ENCODE measurements around the gene ADARB2.
"Not testable (repeated sequence)": the region's sequence is repeated elsewhere in the genome, so short reads cannot be mapped to it uniquely, and the experiment has no call there.

Gene ADARB2

DNA sequence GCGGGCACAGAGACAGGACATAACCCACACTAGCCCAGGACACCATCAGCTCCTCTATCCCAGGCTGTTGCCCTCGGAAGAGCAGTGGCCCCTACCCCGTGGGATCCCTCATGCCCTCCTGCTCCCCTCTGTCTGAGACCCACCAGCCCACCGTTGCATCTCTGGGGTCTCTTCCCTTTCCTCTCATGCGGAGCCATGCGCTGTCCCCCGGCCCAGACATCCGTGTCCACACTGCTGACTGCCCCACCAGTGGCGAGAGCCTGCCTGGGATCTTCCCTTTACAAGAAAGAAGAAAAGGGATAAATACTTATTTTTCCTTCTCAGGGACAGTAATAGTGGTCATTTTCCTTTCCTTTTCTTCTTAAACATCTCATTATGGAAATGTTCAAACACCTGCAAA is 565.7 kb downstream of the ADARB2 start:
- H3K4me3 ChIP-seq (ENCODE audit: low read depth, low read length), result no peak overlapping the region

GRCh38 chr10:1171182-1171581 is 566.1 kb downstream of the ADARB2 start:
- no peak overlapping the region for H3K4me3 ChIP-seq (ENCODE audit: low read depth, low read length)

GRCh38 chr10:1170867-1171180 is 566.5 kb downstream of the ADARB2 start:
- H3K4me3 ChIP-seq (ENCODE audit: low read depth, low read length), result no peak overlapping the region

- no peak overlapping the region for H3K4me3 ChIP-seq (ENCODE audit: low read depth, low read length)
Measured at GRCh38 chr10:1169981-1170866, 567.1 kb downstream of the ADARB2 start.

- no peak overlapping the region for H3K4me3 ChIP-seq (ENCODE audit: low read depth, low read length)
Measured at GRCh38 chr10:1169186-1169885, 568.0 kb downstream of the ADARB2 start.

GRCh38 chr10:1168763-1169162 is 568.6 kb downstream of the ADARB2 start:
- H3K4me3 ChIP-seq (ENCODE audit: low read depth, low read length), result no peak overlapping the region

- no peak overlapping the region for H3K4me3 ChIP-seq (ENCODE audit: low read depth, low read length)
Measured at GRCh38 chr10:1166828-1167275, 570.5 kb downstream of the ADARB2 start.

DNA sequence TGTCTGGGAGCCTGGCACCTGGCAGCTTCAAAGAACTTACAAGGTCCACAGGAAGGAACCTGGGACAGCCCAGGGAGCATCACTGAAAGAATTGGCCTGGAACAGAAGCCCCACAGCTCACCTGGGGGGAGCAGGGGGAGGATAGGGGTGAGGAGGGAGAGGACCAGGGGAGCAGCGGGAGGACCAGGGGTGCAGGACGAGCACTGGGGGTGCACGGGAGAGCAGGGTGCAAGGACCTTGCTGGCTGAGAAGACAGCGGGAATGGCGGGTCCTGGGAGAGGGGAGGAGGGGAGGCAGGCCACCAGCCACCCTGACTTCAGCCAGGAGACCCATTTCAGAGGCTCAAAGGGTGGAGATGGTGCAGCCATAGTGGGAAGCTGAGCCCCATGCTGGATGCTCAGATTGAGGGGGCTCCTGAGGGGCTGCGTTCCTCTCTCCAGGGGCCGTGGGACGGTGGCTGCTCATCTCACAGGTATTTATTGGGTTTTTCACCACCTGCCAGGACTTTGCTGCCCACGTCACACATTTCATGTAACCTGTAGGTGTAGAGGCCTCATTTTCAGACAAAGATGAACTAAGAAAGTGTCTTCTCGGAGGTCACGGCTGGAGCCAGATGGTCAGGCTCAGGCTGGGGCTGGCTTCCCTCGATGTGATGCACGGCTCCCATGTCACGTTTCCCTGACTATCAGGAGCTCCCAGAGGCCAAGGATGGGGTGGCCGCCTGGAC is 571.1 kb downstream of the ADARB2 start:
- H3K4me3 ChIP-seq (ENCODE audit: low read depth, low read length), result no peak overlapping the region

DNA sequence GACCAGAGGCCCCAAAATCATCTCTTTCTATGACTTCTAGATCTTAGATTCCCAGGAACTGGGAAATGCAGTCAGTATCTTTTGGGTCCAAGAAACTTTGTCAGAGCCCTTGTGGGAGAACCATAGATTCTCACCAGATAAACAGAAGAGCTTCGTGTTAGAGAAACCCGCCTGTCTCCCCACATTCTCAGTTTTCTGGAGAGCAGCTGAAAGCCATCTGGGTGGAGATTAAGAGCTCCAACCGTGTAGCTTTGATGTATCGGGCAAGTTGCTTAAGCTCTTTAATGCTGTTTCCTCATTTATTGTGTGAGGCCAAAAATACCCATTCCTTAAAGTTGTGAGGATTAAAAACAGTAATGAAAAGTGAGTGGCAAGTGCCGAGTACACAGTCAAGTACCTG is 573.5 kb downstream of the ADARB2 start:
- no peak overlapping the region for H3K4me3 ChIP-seq (ENCODE audit: low read depth, low read length)

DNA sequence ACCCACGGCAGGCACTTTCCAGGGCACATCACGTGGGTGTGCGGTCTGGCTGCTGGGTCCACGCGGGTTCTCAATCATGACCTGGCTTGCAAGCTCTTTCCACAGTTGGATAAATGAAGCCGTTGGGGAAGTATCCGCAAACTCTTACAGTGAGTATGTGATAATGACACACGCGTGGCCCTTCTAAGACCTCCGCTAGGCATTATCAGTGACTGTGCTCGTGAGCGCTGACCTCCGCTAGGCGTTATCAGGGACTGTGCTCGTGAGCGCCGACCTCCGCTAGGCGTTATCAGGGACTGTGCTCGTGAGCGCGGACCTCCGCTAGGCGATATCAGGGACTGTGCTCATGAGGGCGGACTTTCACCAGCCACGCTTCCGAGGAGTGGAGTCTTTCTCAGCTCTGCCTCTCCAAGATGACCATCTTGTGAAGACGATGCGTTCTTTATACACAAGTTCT is 574.1 kb downstream of the ADARB2 start:
- no peak overlapping the region for H3K4me3 ChIP-seq (ENCODE audit: low read depth, low read length)

DNA sequence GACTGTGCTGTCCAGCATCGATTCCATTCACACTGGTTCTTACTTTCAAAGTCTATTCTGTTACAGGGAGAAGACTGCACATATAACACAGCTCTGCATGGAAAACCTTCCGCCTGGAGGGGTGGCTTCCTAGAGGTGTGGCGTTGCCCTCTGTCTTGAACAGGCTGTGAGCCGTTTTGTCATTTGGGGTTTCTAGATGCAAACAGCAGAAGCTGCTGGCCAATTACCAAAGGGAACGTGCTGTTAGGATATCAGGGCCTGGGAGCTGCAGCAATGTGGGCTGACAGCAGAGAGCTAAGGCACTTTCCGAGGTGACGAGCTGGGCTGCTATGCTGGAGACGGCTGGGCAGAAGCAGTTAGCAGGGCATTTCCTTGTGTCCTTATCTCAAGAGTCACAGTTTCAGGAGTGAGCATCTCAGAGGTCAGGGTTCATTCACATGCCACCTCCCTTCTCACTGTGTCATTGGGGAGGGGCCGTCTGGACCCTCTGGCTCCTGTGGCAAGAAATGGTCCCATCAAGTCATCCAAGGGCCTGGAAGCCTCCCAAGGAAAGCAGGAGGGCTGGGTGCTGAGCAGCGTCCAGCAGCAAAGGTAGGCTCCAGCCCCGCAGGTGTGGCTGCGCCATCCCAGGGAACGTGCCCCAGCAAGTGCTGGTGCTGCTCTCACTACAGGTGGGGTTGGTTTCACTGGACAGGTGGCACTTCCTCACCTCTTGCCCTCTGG is 574.7 kb downstream of the ADARB2 start:
- H3K4me3 ChIP-seq (ENCODE audit: low read depth, low read length), result no peak overlapping the region

GRCh38 chr10:1161315-1161673 is 576.0 kb downstream of the ADARB2 start:
- not testable (repeated sequence) for H3K4me3 ChIP-seq (ENCODE audit: low read depth, low read length)

- no peak overlapping the region for H3K4me3 ChIP-seq (ENCODE audit: low read depth, low read length)
Measured at GRCh38 chr10:1160561-1161314, 576.6 kb downstream of the ADARB2 start.

DNA sequence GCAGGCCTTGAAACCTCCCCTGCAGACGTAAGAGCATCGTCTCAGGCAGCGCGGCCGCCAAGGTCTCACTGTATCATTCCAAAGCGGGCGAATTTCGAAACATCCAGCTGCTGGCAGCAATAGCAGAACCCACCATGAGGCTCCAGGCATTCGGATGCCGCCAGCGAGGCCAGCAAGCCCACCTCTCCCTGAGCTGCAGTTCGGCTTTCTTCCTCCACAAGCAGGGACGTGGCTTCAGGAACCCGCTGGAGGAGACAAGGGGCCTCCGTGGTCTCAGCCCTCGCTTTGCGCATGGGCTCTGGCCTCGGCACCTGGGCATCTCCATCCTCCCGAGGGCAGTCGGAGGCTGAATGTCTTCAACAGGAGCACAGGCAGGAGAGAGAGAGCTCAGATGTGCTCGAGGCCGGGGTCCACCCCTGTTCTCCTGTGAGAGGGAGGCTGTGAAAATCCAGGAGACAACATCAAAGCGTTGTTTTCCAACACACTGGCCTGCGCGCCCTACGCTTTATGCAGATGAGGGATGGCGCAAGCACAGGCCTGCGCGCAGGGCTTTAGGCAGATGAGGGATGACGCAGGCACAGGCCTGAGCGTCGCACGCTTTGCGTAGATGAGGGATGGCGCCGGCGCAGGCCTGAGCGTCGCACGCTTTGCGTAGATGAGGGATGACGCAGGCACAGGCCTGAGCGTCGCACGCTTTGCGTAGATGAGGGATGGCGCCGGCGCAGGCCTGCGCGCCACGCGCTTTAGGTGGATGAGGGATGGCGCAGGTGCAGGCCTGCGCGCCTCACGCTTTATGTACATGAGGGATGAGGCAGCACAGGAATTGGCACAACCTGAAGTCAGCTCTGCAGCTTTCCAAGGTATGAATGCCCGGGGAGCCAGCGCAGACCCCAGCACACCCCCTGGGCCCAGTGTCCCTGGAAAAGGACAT is 577.9 kb downstream of the ADARB2 start:
- no peak overlapping the region for H3K4me3 ChIP-seq (ENCODE audit: low read depth, low read length)

DNA sequence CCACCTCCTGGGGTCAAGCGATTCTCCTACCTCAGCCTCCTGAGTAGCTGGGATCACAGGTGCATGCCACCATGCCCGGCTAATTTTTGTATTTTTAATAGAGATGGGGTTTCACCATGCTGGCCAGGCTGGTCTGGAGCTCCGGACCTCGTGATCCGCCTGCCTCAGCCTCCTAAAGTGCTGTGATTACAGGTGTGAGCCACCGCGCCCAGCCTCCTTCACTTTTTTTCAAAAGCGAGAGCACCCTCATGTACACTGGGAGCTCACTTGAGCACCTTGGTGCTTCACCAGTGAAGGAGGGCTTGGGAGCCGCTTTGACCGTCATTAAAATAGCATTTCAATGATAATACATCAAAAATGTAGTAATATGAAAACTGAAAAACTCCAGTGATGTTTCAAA is 578.8 kb downstream of the ADARB2 start:
- H3K4me3 ChIP-seq (ENCODE audit: low read depth, low read length), result not testable (repeated sequence)

- H3K4me3 ChIP-seq (ENCODE audit: low read depth, low read length), result no peak overlapping the region
Measured at GRCh38 chr10:1158066-1158465, 579.3 kb downstream of the ADARB2 start.

DNA sequence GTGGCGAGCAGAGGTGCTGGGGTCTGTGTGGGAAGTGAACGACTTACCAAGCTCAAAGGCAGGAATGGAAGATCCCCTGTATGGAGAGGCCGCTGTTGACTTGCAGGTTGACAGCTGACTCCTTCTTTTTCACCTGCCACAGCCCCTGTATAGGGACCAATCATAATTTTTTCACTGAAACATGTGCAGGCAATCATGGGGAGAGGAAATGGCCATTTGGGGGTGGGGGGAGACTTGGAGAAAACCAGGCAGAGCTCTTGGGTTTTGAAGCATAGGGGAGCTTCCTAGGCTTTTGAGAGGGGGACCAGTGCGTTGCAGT is 579.8 kb downstream of the ADARB2 start:
- H3K4me3 ChIP-seq (ENCODE audit: low read depth, low read length), result no peak overlapping the region

DNA sequence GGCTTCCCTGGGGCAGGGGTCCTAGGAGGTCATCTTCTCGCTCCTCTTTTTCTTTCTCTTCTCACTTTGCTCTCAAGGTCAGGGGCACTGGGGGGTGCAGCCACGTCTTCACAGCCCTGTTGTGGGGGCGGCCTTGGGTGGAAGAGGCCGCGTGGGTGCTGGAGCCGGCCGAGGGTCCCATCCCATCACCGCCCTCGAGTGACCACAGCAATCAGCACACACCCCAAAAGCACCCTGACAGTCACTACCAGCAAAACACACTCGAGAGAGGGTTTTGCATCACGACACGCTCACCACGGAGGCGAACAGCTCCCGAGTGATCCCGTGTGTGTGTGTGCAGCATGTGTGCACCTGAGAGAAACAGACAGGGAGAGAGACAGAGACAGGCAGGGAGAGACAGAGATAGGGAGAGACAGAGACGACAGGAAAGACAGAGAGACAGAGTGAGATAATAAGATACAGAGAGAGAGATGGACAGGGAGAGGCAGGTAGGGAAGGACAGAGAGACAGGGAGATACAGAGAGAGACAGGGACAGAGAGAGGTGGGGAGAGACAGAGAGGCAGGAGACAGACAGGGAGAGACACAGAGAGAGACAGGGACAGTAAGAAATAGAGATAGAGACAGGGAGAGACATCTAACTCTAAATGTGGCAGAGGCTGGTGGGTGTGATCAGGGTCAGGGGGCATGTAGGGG is 580.3 kb downstream of the ADARB2 start:
- no peak overlapping the region for H3K4me3 ChIP-seq (ENCODE audit: low read depth, low read length)

DNA sequence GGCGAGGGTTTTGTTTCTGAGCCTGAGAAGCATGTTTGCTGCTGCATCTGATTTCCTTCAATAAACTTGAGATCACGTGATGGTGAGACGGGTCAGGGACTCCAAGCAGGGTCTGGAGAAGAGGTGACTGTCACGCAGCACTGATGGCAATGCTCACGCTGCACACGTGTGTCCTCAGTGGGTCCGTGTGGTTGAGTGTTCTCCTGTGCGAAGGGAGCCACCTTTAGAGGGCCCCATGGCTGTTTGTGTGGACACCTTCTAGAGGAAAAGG is 580.8 kb downstream of the ADARB2 start:
- H3K4me3 ChIP-seq (ENCODE audit: low read depth, low read length), result no peak overlapping the region
